CD1c-positive myeloid dendritic cell (primary cell): ENCODE measurements around the gene CTTNBP2NL.
"Not testable (repeated sequence)": the region's sequence is repeated elsewhere in the genome, so short reads cannot be mapped to it uniquely, and the experiment has no call there.

Experiments
- DNase-seq: peaks from one replicate; pipeline ENCODE4 v3.0.0-alpha.2; 2016; ENCODE audit errors: extremely low spot score

Gene CTTNBP2NL

DNA sequence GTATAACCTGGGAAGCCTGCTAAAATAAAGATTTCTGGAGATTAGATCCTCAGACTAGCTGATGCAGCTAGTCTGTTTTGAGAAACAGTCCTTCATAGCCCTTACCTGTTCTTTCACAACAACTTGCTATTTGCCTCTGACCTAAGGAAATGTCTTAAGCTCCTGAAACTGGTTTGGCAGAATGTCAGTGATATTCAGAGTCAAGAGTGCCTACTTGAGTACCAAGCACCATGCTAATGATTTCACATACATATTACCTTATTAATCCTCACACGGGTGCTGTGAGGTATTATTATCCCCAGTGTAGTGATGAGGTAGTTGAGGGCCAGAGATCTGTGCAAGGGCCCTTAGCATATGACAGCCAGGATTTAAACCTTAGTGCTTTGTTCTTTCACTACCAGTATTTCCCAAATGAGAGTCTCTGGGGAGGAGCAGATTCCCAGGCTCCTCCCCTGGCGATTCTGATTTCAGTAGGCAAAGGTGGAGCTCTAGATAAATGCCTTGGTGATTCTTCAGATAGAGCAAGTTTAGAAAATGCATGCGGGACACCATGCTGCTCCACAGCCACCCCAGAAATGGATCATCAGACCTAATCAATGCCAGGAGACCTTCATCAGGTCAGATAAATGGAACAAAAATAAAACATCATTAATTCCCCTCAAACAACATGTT lies 65.3 kb downstream of the CTTNBP2NL start:
- DNase-seq, result no peak

DNA sequence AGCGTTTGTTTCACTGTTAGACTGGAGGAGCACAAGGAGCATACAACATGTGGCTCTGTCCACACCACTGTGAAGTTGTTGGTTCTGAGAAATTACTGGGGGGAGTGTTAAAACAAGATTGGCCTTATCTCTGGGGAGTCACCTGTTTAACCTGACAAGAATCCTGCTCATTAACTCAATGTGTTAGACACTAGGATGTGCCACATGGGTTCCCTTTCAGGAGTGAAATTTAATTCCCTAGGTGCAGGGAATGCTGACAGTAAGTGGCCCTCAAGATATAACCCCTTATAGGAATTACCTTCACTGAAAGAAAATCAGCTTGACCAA lies 66.9 kb downstream of the CTTNBP2NL start:
- no peak for DNase-seq

DNA sequence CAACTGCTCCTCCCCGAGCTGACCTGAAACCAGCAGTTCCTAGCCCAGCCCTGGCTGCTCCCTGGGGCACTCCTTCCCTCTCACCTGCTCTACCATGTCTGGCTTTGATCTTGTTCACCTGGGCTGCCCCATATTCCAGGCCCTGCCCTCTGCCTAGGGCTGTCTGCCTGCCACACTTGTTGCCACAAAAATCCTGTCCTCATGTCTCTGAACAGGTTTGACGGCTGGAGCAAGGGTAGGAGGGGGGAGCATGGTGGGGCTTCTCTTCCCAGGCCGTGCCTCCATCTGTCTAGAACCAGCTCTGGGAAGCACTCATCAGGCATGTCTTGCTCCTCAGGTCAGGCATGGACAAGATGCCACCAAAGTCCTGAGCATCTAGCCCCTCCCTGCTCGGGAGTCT lies 68.5 kb downstream of the CTTNBP2NL start:
- no peak for DNase-seq

DNA sequence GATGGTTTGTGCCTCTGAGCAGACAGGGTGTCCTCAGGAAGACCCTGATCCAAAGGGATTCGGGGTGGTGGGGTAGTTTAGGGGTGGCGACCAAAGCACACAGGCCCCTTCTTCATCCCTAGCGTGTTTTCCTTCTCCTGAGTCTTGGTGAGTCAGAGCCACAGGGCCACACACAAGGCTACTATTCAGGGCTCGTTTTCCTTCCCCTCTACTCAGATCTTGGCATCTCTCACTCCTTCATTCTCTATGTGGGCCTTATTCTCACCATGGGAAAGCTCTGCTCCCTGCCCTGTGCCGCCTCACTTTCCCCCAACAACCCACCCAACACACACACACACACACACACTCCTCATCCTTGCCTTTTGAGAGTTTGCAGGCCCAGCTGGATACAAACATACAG lies 69.1 kb downstream of the CTTNBP2NL start:
- no peak for DNase-seq

DNA sequence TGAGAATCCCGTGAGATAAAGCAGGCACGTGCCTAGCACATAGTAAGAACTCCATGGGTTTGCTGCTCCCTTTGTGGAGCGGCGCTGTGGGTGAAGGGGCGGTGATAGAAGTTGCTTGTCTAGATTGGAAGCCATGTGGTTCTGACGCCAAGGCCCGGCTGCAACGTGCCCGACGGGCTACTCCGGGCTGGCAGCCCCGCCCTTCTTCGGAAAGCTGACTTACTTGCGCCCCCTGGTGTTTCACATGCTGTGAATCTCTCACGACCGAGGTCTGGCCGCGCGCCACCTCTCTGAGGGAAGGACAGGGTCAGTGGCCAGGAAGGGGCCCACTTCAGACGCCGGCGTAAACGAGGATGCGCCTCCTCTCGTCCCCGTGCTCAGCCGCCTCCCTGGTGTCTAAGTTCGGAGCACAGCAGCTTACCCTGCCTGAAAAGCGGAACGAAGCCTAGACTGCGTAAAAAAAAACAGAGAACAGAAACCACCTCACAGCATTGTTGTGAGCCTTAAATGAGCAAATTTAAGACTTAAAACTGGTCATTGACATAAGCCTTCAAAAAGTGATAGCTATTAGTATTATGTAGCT lies 70.2 kb downstream of the CTTNBP2NL start:
- DNase-seq, result peak; percentile 98

DNA sequence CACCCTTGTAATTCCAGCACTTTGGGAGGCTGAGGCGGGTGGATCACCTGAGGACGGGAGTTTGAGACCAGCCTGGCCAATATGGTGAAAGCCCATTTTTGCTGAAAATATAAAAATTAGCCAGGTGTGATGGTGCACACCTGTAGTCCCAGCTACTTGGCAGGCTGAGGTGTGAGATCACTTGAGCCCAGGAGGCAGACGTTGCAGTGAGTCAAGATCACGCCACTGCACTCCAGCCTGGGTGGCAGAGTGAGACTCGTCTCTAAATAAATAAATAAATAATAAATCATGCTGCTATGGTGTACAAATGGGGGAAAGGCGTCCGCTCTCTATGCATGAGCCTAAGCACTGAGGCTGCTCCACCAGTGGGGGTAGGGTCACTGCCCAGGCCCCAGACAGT lies 74.3 kb downstream of the CTTNBP2NL start:
- DNase-seq, result not testable (repeated sequence)

DNA sequence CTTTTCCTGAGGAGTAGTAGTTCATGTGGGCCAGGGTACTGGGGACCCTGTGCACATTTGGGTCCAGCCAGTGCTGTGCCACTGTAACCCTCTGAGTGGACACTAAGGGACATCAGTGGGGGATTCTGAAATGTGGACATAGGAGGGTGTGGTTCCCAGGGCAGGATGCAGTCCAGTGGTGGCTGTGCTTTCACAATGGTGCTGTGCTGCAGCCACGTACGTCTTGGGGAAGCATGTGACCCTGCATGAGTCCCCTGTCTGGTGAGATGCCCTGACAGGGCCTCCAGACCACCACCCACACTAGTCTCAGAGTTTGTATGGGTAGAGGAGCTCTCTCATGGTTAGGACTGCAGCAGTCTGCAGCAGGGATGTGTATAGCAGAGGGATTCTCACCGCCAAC lies 75.0 kb downstream of the CTTNBP2NL start:
- DNase-seq, result peak; percentile 16

DNA sequence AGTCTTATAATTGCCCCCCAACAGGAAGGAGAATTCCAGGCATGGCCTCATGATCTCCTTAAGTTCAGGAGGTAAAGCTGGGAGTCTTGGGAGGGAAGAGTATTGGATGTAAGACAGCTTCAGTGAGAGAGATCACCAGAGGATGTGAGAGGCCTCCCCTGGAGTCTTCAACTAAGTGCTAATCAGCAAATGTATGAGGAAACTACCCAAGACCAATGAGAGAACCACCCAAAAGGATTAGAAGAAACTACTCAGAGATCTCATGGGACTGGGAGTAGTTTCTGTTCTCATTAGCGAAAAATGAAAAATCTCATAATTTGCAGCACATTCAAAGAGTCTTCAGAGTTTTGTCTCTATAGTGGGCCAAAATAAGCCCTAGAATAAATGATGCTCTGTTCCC lies 76.1 kb downstream of the CTTNBP2NL start:
- no peak for DNase-seq

DNA sequence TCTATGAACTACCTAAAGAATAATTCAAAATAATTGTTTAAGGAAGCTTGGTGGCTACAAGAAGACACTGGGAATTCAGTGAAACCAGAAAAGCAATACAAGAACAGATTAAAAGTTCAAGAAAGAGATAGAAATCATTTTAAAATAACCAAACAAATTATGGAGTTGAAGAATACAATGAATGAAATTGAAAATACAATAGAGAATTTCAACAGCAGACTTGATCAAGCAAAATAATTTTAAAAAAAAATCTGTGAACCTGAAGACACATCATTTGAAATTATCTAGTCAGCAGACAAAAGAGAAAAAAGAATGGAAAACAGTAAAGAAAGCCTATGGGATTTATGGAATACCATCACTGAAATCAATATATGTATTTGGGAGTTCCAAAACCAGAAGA lies 81.5 kb downstream of the CTTNBP2NL start:
- no peak for DNase-seq

DNA sequence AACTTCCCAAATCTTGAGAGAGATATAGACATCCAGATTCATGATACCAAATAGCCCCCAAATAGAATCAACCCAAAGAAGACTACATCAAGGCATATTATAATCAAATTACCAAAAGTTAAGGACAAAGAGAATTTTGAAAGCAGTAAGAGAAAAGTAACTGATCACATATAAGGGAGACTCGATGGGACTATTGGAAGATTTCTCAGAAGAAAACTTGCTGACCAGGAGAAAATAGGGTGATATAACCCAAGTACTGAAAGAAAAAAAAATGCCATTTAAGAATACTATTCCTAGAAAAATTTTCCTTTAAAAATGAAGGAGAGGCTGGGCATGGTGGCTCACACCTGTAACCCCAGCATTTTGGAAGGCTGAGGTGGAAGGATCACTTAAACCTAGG lies 82.3 kb downstream of the CTTNBP2NL start:
- no peak for DNase-seq

DNA sequence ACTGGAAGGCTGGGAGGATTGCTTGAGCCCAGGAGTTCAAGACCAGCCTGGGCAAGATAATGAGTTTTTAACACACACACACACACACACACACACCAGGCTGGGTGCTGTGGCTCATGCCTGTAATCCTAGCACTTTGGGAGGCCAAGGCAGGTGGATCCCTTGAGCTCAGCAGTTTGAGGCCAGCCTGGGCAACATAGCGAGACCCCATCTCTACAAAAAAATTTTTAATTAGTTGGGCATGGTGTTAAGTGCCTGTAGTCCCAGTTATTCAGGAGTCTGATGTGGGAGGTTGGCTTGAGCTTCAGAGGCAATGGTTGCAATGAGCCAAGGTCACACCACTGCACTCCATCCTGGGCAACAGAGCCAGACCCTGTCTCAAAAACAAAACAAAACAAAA lies 90.0 kb downstream of the CTTNBP2NL start:
- not testable (repeated sequence) for DNase-seq

DNA sequence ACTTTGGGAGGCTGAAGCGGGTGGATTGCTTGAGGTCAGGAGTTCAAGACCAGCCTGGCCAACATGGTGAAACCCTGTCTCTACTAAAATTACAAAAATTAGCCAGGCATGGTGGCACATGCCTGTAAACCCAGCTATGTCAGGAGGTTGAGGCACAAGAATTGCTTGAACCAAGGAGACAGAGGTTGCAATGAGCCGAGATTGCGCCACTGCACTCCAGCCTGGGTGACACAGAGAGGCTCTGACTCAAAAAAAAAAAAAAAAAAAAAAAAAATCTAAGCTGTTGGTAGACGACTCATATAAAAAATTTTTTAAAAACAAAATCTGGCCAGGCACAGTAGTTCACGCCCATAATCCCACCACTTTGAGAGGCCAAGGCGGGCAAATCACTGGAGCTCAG lies 91.7 kb downstream of the CTTNBP2NL start:
- DNase-seq, result not testable (repeated sequence)

DNA sequence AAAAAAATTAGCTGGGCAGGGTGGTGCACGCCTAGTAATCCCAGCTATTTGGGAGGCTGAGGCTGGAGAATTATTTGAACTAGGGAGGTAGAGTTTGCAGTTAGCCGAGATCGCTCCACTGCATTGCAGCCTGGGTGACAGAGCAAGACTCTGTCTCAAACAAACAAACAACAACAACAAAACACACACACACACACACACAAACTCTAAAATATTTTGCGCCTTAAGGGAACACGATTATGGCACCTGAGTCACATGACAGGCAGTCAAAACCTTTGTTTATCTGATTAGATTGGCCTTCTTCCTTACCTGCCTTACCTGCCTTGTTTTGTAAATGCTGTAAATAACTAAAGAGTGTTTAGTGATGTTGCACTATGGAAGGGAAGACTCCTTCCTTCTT lies 92.1 kb downstream of the CTTNBP2NL start:
- no peak for DNase-seq

DNA sequence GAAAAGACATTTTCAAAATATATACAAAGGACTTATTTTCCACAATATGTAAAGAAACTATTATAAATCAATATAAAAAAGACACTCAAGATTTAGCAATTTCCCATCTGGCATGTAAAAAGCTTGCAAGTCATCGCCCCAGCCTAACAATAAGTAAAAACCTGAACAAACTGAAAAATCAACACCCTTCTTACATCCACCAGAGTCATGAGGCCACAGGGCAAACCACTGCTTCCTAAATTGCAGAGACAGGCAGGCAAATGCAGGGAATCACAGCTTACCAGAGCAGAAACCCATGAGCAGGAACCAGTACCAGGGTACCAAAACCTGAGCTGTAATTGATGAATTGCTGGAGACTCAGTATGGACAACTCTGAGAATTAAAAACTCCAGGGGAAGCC lies 96.1 kb downstream of the CTTNBP2NL start:
- no peak for DNase-seq

DNA sequence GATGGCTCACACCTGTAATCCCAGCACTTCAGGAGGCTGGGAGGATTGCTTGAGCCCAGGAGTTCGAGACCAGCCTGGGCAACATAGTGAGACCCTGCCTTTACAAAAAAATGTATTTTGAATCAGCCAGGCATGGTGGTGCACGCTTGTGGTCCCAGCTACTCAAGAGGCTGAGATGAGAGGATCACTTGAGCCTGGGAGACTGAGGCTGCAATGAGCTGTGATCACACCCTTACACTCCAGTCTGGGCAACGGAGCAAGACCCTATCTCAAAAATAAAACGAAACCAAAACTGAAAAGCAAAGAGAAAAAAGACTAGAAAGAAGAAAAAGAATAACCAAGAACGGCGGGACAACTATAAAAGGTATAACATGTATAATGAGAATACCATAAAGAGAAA lies 97.3 kb downstream of the CTTNBP2NL start:
- no peak for DNase-seq

DNA sequence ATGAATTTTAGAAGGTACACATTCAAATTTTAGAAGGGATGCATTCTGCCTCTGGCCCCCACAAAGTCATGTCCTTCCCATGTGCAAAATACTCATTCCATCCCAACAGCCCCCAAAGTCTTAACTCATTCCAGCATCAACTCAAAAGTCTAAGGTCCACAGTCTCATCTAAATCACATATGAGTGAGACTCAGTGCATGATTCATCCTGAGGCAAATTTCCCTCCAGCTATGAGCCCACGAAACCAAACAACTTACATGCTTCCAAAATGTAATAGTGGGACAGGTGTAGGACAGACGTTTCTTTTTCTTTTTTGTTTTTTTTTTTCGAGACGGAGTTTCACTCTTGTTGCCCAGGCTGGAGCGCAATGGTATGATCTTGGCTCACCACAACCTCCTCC lies 100.3 kb downstream of the CTTNBP2NL start:
- DNase-seq, result no peak

DNA sequence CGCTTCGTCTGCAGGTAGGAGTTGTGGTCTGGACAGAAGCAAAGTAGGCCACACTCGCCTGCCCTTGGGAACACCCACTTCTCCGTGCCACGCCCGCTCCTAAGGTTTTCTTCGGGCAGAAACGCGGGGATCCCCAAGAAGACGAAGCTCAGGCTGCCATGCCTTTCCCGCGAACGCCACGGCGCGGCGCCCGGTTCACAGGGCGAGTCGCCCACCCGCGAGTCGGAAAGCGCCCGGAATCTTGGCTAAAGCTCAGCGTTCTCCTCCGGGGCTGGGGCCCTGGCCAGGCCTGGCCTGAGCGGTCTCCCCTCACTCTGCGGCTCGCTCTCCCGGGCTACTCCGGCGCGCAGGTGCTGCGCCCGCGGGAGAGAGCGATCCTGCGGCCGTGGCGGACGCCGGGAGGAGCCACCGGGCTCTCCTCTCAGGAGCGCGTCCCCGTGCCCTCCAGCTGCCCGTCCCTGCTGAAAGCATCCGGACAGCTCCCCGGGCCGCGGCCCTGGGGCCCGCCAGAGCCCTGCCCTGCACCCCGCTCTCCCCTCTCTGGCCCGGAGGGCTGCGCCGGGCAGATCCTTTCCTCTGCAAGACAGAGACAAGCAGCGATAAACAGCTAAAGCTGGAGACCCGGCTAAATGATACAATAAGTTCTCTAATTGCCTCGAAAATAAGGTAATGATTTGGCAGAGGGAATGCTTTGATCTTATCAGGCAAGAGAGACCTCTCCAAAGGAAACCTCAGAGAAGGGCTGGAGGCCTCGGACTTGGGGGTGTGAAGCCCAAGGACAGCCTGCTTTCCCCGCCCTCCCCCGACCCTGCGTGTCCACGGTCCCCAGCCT lies 106.0 kb downstream of the CTTNBP2NL start:
- peak; percentile 64 for DNase-seq

DNA sequence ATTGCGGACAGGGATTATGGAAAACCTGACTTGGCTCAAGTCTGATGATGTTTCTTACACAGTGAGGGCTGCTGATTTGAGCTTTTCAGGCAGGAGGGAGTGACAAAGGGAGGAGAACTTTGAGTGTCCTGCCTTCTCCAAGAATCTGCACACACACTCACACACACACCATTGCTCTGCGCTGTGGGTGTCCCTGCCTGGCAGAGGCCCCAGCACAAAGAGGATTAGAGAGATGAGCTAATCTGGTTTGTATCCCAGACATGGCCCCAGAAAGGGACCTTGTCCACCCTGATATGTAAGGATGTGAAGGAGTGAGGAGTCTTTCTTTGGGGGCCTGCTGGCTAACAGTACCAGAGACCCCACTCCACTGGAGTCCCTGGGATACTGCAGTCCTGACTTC lies 106.8 kb downstream of the CTTNBP2NL start:
- no peak for DNase-seq

DNA sequence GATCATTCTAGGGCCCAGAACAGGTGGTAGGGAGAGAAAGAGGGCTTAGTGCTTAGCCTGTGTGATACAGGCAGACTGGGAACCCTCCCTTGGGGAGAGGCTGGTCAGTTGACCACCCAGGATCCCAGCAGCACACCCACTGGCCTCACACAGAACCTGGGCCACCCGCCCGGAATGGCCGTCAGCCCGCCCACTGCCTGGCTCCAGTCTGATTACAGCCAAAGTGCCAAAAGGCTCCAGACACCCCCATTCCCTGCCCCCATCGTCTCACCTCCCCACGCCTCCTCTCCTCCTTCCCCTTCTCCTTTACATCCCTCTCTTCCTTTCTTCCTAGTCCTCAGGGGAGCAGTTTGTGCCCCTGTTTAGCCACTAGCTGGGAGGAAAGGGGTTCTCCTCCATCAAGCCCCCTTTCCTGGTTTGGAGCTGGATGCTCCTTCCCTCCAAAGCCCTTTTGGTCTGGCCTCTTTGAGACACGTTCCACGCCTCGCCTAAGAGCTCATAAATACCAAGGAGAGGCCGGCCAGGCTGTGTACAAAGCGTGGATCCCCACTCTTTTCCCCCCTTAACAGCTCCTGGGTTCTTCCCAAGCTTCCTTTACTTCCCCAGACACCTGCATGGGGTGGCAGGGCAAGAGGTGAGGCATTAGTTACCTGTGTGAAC lies 108.1 kb downstream of the CTTNBP2NL start:
- DNase-seq, result no peak

DNA sequence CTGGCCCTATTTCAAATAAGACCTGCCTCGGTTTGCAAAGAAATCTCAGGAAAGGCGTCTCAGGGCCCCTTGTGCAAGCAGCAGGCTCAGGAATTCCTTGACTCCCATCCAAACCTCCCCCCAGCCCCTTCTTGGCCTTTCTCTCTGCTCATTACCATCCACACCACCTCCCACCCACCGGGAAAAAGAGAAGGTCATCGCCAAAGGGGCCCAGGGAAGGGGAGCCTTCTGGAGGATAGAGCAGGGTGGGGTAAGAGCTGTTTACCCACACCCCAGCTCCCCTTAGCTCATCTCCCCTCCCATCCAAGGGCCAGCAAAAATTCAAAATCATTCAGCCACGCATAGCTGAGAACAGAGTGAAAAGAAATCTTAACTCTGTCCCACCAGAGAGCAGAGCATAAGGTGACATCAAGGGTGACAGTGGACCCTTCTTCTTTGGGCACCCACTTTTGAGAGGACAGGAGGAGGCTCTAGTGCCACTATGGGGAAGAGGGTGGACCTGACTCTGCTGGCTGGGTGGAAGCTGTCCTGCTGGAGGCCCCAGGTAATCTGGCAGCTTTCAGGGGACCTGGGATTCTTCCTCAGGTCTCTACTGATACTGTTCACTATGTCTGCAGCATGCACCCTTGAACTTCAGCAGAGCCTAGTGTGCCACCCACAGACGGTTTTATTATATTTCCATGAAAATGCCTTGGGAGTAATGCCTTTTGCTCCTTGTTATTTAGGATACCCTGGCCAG lies 108.8 kb downstream of the CTTNBP2NL start:
- DNase-seq, result no peak

DNA sequence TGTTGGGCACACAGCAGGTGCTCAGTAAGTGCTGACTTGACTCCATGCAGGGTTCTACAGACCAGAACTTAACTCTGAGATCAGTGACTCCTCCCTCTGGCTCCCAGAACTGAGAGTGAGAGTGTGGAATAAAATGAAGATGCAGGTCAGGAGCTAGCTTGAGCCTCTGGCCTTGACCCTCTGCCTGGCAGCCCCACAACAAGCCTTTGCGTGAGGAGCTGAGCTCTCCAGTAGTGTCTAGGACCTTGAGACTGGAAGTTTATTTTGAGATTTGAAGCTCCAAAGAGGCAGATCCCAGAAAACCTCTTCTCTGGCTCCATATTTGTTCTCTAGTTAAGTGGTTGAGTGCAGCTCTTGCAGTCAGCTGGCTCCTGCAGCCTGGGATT lies 109.4 kb downstream of the CTTNBP2NL start:
- DNase-seq, result no peak

DNA sequence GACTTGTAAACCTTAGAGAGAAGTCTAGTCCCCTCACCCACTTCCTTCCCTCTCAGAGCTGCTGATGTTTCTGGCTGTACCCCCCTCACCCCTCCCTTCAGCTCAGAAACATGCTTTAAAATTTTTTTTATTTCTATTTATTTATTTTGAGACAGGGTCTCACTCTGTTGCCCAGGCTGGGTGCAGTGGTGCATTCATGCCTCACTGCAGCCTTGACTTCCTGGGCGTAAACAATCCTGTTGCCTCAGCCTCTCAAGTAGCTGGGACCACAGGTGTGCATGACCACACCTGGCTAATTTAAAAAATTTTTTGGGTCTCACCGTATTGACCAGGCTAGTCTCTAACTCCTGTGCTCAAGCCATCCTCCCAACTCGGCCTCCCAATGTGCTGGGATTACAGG lies 109.9 kb downstream of the CTTNBP2NL start:
- no peak for DNase-seq
